SW480 (cell line): ENCODE data around the gene NACC1.

Source experiments
- DNase-seq: peaks from one replicate; pipeline ENCODE4 v3.0.0-alpha.2; 2016; ENCODE audit warnings: low spot score

The NACC1 gene

GRCh38 chr19:13087795-13088537 is 30.1 kb upstream of the NACC1 start:
- DNase-seq: no peak

DNA sequence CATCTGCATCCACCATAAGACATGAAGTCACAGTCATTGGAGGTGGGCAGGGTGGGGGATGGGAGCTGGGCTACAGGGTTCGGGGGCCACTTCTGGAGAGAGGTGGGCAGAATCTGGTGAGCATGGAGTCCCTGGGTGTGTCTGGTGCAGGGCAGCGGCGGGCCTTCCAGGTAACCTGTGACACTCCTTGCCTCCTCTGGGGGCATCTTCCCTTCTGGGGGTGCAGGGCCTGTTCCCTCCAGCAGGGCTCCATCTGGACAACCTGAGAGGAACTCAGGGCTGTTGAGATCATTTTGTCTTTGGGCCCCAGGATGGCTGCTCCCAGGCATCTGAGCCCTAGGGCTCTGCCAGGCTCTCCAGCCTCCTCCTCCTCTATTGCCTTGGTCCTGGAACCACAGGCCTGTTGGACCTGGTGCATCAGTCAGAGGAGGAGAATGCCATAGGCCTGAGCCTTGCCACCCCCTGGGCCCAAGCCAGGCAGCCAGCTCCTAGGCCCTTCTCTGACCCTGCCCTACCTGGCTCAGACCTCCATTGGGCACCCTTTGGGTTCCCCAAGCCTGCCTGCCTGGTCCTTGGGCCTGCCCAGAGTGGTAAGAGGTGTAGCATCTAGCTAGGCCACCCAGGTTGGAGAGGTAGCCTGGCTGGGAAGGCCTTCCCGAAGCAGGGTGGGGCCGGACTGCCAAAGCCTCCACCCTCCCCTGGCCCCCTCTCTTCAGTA is 28.8 kb upstream of the NACC1 start:
- DNase-seq: peak; percentile 44

GRCh38 chr19:13089857-13090507 is 28.1 kb upstream of the NACC1 start:
- no peak for DNase-seq

GRCh38 chr19:13090511-13091231 is 27.4 kb upstream of the NACC1 start:
- no peak for DNase-seq

DNA sequence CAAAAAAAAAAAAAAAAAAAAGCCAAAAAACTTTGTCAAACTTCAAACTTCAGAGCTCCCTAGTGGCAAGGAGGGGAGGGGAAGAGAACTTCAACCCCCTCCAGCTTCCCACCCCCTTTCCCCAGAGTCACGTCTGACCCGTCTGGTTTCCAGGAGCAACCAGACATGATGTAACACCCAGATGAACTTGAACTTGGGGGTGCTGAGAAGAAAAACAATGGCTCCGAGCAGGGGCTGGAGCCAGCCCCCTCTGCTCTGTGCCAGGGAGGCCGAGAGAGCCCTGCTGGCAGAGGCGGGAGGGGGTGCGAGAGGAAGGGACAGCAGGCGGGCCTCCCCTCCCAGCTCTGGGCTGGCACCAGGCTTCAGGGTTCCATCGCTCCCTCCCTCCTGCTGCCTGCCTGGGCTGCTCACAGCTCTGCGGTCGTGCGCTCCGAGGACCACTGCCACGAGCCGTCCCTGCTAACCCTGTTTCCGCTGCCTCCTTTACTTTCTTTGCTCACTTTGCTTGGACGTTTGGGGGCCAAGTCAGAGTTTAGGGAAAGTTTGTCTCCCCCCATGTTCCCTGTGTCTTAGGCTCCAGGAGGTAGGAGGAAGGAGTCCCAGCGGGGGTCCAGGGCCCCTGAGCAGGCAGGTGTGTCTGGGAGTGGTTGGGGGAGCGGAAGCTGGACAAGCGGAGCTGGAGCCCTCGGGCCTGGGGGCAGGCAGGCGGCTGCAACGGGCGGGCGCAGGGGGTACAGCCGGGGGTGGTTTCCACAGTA is 26.5 kb upstream of the NACC1 start:
- no peak for DNase-seq

GRCh38 chr19:13092158-13092543 is 25.9 kb upstream of the NACC1 start:
- no peak for DNase-seq

DNA sequence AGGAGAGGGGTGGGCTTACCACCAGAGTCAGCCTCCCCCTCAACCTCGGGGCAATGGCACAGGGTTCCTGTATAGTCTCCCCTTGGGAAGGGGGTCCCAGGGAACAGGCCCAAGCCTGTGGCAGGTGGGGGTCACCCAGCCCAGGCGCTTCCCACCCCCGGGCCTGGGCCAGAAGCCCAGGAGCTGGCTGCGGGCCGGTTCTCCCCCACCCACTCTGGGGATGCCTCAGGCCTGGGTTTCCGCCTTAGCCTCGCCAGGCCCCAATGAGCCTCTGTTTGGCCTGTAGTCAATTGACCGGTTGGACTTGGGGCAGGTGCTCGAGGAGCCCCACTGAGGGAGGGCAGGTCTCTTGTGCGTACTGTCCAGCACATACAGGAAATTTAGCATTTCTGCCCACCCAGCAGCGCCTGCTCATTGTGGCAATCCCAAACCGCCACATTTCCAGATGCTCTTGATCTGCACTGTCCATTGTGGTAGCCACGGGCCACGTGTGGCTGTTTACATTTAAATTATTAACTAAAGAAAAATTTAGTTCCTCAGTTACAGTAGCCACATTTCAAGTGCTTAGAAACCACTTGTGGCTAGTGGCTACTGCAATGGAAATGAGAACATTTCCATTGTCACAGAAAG is 25.3 kb upstream of the NACC1 start:
- peak; percentile 72 for DNase-seq

DNA sequence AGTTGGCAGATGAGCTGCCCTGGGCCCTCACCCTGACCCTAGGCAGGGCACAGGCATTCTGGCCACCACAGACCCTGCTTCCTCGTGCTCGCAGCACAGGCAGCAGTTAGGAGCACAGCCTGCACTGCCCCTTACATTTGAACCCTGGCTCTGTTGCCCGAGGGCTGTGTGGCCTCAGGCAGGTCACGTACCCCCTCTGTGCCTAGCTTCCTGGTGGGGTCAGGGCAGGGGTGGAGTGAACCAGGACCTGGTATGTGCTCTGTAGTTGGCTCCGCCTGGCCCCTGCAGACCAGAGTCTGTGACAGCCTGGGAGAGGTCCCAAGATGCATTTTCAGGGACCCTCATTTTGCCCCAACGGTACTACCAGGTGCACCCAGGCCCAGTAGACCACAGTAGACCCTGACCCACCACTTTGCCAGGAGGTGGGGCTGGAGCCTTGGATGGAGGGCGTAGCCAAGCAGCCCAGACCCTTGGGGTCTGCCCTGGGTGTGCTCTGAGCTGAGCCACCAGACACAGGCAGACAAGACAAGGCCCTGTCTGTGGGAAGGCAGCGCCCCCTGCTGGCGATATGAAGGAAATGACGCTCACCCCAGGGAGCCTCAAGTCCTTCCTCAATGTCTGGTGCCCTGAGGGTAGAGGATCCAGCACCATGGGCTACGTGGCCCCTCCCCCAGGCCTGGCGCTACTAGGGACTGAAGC is 24.5 kb upstream of the NACC1 start:
- DNase-seq: peak; percentile 76

GRCh38 chr19:13094106-13094504 is 24.0 kb upstream of the NACC1 start:
- DNase-seq: no peak

DNA sequence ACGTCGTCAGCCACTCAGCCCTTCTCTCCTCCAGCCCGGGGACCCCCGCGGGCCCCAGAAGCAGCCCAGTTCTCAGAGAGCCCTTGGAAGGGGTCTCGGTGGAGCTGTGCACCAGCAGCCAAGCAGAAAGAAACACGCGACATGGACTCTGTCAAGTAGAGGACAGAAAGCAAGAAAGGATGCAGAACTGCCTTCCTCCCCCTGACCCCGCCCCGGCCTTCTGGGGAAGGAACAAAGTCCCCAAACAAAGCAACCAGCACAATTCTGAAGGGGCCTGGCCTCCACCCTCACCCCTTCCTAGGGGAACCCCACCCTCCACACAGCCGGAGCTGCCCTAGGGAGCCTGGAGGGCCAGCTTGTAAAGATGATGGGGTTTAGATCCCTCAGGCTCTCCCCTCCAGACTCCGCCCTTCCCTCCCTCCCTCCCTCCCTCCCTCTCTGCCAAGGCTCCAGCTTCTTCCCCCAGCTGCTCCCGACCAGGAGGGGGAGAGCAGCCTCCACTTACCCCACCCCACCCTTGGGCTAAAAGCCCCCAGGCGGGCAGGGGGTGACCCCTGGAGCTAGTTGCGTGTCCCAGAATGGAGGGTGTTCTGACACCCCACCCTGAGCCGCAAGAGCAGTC is 23.2 kb upstream of the NACC1 start:
- no peak for DNase-seq

- DNase-seq: no peak
Measured at GRCh38 chr19:13095393-13095784, 22.7 kb upstream of the NACC1 start.

GRCh38 chr19:13095934-13096927 is 21.8 kb upstream of the NACC1 start:
- DNase-seq: no peak

GRCh38 chr19:13097033-13097462 is 21.0 kb upstream of the NACC1 start:
- no peak for DNase-seq

GRCh38 chr19:13097463-13098258 is 20.4 kb upstream of the NACC1 start:
- no peak for DNase-seq

DNA sequence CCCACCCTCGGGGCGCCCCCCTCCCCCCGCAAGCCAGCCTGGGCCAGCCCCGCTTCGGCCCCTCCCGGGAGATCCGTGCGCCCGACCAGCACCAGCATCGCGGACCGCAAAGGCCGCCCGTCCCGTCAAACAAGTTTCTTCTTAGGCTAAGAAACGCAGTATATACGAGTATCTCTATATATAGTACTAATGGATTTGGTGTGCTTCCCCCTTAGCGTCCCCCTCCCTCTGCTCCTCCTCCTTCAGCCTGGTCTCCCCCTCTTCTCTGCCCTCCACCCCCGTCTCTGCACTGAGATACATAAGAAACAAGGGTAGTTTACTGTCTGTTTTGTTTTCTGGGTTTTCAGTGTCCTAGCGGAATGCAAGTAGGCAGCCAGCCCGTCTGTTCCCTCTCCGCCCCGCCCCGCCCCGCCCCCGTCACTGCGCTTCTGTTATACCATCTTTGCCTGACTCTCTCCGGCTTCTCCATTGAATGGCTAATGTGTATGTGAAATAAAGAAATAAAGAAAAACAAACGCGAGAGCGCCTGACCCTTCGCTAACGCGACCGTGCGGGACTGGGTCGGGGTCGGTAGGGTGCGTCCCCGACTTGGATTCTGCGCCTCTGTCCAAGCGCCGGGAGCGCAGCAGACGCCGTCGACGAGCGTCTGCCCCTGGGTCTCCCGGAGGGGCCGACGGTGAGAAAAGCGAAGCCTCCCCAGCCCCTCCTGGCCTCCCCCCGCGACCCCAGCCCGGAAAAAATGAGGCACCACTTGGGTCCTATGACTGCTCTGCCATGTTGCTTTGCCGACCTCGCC is 19.6 kb upstream of the NACC1 start:
- peak; percentile 44 for DNase-seq

DNA sequence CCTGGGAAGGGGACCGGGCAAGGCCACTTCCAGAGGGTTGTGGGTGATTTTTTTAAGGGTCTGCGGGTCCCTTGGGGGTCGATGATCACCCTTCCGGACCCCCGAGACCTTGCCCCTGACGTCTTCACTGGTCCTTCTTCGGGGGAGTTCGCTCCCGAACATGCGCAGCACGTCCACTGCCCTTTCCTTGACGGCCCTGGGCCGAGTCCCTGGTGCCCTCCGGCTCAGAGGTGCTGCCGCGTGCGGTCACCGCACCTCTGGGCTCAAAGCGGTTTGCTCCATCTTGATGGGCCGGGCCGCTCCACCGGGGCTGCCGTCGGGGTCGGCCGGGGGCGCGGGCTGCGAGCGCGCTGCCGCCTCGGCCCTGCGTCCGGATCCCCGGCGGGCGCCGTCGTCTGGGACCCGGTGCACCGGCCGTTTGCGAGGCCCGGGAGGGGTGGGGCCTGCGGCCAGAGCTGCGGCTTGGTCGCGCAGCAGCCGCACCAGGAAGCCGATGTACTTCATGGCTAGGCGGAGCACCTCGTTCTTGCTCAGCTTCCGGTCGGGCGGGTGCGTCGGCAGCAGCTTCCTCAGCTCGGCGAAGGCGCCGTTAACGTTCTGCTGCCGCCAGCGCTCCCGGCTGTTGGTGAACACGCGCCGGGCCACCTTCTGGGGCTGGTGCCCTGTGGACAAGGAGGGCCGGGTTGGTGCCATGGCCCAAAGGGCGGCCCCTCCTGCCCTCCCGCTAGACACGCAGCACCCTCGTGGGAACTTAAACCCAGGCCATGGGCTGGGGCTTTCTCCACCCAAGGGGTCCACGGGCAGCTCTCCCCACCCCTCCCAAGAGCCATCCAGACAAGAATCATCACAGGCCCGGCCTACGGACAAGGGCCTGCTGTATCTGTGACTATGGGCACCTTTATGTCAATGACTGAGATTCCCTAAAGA is 18.7 kb upstream of the NACC1 start:
- DNase-seq: peak; percentile 65
